HCT116 (cell line): Measurements from ENCODE around the gene TLE4. TPM values are rescaled to one million over a fixed set of nuclear protein-coding genes. Genes with fewer than 3 reads are reported as not detected.

Experiments used
- ATAC-seq: fragments of 200-7000 bp; cut with Tn5 transposase; 2 replicates; pipeline ENCODE4 v1.9.1; 2020; ENCODE audit warnings: mild to moderate bottlenecking, moderate library complexity
- BruUV-seq: library from RNA; stranded (reverse); fragments of 400-500 nt; replicated peaks from 2 replicates; lab custom pipeline; 2021; lab: Mats Ljungman, UMichigan
- CTCF ChIA-PET: fragments of 300-600 bp; sonication (Branson Sonifier 250); formaldehyde crosslinking; loops from one replicate; lab custom pipeline; 2021; ENCODE audit warnings: antibody characterized with exemption; lab: Charles Lee
- POLR2A ChIA-PET: fragments of 300-600, 350-600 bp; sonication (Branson Sonifier 250); formaldehyde crosslinking; loops from one replicate; lab custom pipeline; 2021; ENCODE audit warnings: antibody characterized with exemption; lab: Charles Lee
- RAD21 ChIA-PET, 2 experiments: fragments of 300-600 bp; sonication (Branson Sonifier 250); formaldehyde crosslinking; loops; one replicate each; lab custom pipeline; 2023; ENCODE audit warnings: low total read pairs in 2 of 2; ENCODE audit not compliant: uncharacterized antibody in 2 of 2, unreplicated experiment in 2 of 2, low non-redundant PET in 1 of 2; lab: Charles Lee
- DNase-seq: peaks from one replicate; pipeline ENCODE4 v3.0.0-alpha.2; 2010; ENCODE audit warnings: low read depth, low spot score
- H2AFZ ChIP-seq: fragments of 200-600 bp; shearing (Covaris generic), sonication (generic); 2 replicates; pipeline ENCODE4 v1.6.1; 2017; ENCODE audit warnings: low read depth, mixed run types, mixed read lengths, antibody characterized with exemption, low read length; ENCODE audit not compliant: poor library complexity, severe bottlenecking
- H3K27ac ChIP-seq: 2 replicates; pipeline ENCODE4 v1.5.1; 2012; ENCODE audit warnings: low read depth, low read length
- H3K27me3 ChIP-seq: fragments of 200-600 bp; sonication (generic); 2 replicates; pipeline ENCODE4 v1.6.1; 2016; ENCODE audit warnings: mixed run types, low read length, mixed read lengths; ENCODE audit not compliant: insufficient read depth
- H3K36me3 ChIP-seq, 2 experiments: fragments of 200-500 bp in 1 of 2; fragments of 200-600 bp in 1 of 2; sonication (Bioruptor generic) in 1 of 2; sonication (generic) in 1 of 2; 2 replicates each; pipeline versions ENCODE4 v1.5.1 to v1.6.1; 2014 to 2016; ENCODE audit warnings: low read length in 2 of 2, inconsistent platforms in 1 of 2, mixed read lengths in 1 of 2, mixed run types in 1 of 2; ENCODE audit not compliant: insufficient read depth in 2 of 2, control insufficient read depth in 1 of 2
- H3K4me1 ChIP-seq, 2 experiments: fragments of 200-600 bp in 1 of 2; sonication (generic) in 1 of 2; 2 replicates each; pipeline versions ENCODE4 v1.5.1 to v1.6.1; 2012 to 2017; ENCODE audit warnings: low read length in 2 of 2, inconsistent platforms in 1 of 2, mild to moderate bottlenecking in 1 of 2, mixed read lengths in 1 of 2, mixed run types in 1 of 2, moderate library complexity in 1 of 2; ENCODE audit not compliant: insufficient read depth in 2 of 2, control insufficient read depth in 1 of 2
- H3K4me2 ChIP-seq: fragments of 200-600 bp; sonication (generic); 2 replicates; pipeline ENCODE4 v1.6.1; 2017; ENCODE audit warnings: mixed run types, low read length, mixed read lengths
- H3K4me3 ChIP-seq, 2 experiments: fragments of 200-600 bp in 1 of 2; sonication (generic) in 1 of 2; replicated peaks in 1 of 2; 2 replicates each; pipeline ENCODE4 v1.5.1; 2011 to 2016; ENCODE audit warnings: low read length in 2 of 2, control low read depth in 1 of 2, low read depth in 1 of 2, mild to moderate bottlenecking in 1 of 2, mixed read lengths in 1 of 2, mixed run types in 1 of 2
- H3K79me2 ChIP-seq: fragments of 200-600 bp; sonication (generic); 2 replicates; pipeline ENCODE4 v1.6.1; 2017; ENCODE audit warnings: mild to moderate bottlenecking, mixed run types, low read length, moderate library complexity, mixed read lengths; ENCODE audit not compliant: insufficient read depth
- H3K9ac ChIP-seq: fragments of 200-600 bp; sonication (generic); 2 replicates; pipeline ENCODE4 v1.6.1; 2016; ENCODE audit warnings: low read length, mixed read lengths
- H3K9me2 ChIP-seq: fragments of 200-600 bp; sonication (generic), shearing (Covaris generic); 2 replicates; pipeline ENCODE4 v1.6.1; 2017; ENCODE audit warnings: mixed run types, mild to moderate bottlenecking, moderate library complexity; ENCODE audit not compliant: insufficient read depth
- H3K9me3 ChIP-seq, 2 experiments: fragments of 200-500 bp in 1 of 2; fragments of 200-600 bp in 1 of 2; sonication (Bioruptor generic) in 1 of 2; sonication (generic) in 1 of 2; 2 replicates each; pipeline ENCODE4 v1.6.1; 2014 to 2017; ENCODE audit warnings: low read length in 2 of 2, mixed read lengths in 2 of 2, inconsistent platforms in 1 of 2, low read depth in 1 of 2, mild to moderate bottlenecking in 1 of 2, mixed run types in 1 of 2, moderate library complexity in 1 of 2; ENCODE audit not compliant: control insufficient read depth in 1 of 2, insufficient read depth in 1 of 2
- H4K20me1 ChIP-seq: fragments of 200-600 bp; sonication (generic), shearing (Covaris generic); 2 replicates; pipeline ENCODE4 v1.6.1; 2017; ENCODE audit warnings: mixed run types, mild to moderate bottlenecking, moderate library complexity; ENCODE audit not compliant: insufficient read depth
- CBX3 ChIP-seq: IDR thresholded peaks from 2 replicates; pipeline ENCODE4 v1.6.1; 2012; ENCODE audit warnings: low read depth
- CTCF ChIP-seq, 3 experiments: fragments of 200-600 bp in 1 of 3; sonication (generic) in 1 of 3; IDR thresholded peaks in 2 of 3; conservative IDR thresholded peaks in 1 of 3; 2 replicates each; pipeline ENCODE4 v1.5.1; 2012 to 2017; ENCODE audit warnings: low read depth in 2 of 3, low read length in 2 of 3, antibody characterized with exemption in 1 of 3, borderline replicate concordance in 1 of 3, control low read depth in 1 of 3, mild to moderate bottlenecking in 1 of 3, mixed read lengths in 1 of 3, mixed run types in 1 of 3, moderate library complexity in 1 of 3; ENCODE audit not compliant: insufficient read depth in 1 of 3
- EGR1 ChIP-seq: IDR thresholded peaks from 2 replicates; pipeline ENCODE4 v1.6.1; 2012; ENCODE audit warnings: low read depth
- ELF1 ChIP-seq: IDR thresholded peaks from 2 replicates; pipeline ENCODE4 v1.6.1; 2012; ENCODE audit warnings: low read depth, borderline replicate concordance
- EZH2phosphoT487 ChIP-seq: fragments of 200-600 bp; IDR thresholded peaks from 2 replicates; pipeline ENCODE4 v1.6.1; 2018; ENCODE audit warnings: antibody characterized with exemption, borderline replicate concordance
- MAX ChIP-seq: IDR thresholded peaks from 2 replicates; pipeline ENCODE4 v1.6.1; 2012
- RAD21 ChIP-seq: IDR thresholded peaks from 2 replicates; pipeline ENCODE4 v1.6.1; 2012; ENCODE audit warnings: low read depth, mild to moderate bottlenecking
- YY1 ChIP-seq: IDR thresholded peaks from 2 replicates; pipeline ENCODE4 v1.6.1; 2011; ENCODE audit warnings: low read length, low read depth, moderate library complexity, mild to moderate bottlenecking; ENCODE audit not compliant: insufficient replicate concordance; ENCODE audit errors: extremely low read depth
- ZFX ChIP-seq: fragments of 450-650 bp; IDR thresholded peaks from 2 replicates; pipeline ENCODE4 v1.6.1; 2017
- intact Hi-C: fragments of 100-400 bp; cut with micrococcal nuclease; formaldehyde crosslinking; loops from 2 replicates; pipeline ENCODE4 v1.10.0; 2022
- total RNA-seq: library from RNA; stranded (reverse); gene quantifications from one replicate; pipeline ENCODE4 v1.2.1, GENCODE V29; 2021; ENCODE audit not compliant: unreplicated experiment
- TF ChIP-seq, protein P1 (sequence below): IDR thresholded peaks from 2 replicates; pipeline ENCODE4 v1.6.1; 2012; ENCODE audit warnings: low read depth
- TF ChIP-seq, protein P2 (sequence below): IDR thresholded peaks from 2 replicates; pipeline ENCODE4 v1.6.1; 2011; ENCODE audit warnings: mild to moderate bottlenecking, low read length, moderate library complexity; ENCODE audit not compliant: insufficient replicate concordance; ENCODE audit errors: extremely low read depth

The TLE4 gene
- total RNA-seq, 1 experiment from 2014 or later, result 0.39 TPM

DNA sequence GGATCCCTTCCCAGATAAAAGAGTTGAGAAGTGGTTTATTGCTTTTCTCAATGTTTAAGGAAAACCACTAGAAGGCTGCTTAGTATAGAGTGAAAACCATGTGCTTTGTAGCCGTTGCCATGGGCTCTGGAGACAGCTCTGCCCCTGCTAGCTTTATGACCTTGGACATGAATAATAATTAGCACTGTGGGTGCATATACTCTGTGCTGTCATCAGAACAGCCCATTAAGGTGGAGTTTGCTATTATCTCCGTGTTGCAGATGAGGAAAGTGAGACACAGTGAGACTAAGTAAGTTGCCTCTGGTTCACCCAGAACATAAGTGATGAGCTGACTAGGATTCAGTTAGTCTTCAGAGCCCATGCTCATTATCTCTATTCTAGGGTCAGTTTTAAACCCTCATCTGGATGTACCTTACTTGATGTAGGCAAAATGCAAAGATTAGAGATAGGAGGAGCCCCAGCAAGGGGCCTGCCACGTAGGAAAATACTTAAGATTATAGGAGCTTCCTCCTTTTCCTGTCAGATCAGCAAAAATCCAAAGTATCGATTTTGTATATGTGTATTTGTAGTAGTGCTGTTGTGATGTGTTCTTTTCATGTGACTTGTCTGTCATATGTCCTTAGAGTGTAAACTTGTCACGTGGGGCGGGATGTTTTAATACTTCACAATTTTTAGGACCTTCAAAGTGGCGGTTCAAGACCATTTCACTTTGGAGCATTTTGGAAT is 102.5 kb downstream of the TLE4 start (continued):
- TF ChIP-seq, protein P1, sequence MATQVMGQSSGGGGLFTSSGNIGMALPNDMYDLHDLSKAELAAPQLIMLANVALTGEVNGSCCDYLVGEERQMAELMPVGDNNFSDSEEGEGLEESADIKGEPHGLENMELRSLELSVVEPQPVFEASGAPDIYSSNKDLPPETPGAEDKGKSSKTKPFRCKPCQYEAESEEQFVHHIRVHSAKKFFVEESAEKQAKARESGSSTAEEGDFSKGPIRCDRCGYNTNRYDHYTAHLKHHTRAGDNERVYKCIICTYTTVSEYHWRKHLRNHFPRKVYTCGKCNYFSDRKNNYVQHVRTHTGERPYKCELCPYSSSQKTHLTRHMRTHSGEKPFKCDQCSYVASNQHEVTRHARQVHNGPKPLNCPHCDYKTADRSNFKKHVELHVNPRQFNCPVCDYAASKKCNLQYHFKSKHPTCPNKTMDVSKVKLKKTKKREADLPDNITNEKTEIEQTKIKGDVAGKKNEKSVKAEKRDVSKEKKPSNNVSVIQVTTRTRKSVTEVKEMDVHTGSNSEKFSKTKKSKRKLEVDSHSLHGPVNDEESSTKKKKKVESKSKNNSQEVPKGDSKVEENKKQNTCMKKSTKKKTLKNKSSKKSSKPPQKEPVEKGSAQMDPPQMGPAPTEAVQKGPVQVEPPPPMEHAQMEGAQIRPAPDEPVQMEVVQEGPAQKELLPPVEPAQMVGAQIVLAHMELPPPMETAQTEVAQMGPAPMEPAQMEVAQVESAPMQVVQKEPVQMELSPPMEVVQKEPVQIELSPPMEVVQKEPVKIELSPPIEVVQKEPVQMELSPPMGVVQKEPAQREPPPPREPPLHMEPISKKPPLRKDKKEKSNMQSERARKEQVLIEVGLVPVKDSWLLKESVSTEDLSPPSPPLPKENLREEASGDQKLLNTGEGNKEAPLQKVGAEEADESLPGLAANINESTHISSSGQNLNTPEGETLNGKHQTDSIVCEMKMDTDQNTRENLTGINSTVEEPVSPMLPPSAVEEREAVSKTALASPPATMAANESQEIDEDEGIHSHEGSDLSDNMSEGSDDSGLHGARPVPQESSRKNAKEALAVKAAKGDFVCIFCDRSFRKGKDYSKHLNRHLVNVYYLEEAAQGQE, result no peak
- TF ChIP-seq, protein P2, sequence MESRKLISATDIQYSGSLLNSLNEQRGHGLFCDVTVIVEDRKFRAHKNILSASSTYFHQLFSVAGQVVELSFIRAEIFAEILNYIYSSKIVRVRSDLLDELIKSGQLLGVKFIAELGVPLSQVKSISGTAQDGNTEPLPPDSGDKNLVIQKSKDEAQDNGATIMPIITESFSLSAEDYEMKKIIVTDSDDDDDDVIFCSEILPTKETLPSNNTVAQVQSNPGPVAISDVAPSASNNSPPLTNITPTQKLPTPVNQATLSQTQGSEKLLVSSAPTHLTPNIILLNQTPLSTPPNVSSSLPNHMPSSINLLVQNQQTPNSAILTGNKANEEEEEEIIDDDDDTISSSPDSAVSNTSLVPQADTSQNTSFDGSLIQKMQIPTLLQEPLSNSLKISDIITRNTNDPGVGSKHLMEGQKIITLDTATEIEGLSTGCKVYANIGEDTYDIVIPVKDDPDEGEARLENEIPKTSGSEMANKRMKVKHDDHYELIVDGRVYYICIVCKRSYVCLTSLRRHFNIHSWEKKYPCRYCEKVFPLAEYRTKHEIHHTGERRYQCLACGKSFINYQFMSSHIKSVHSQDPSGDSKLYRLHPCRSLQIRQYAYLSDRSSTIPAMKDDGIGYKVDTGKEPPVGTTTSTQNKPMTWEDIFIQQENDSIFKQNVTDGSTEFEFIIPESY, result no peak

- H3K4me2 ChIP-seq, result no peak overlapping the region
- intact Hi-C loops, result no loop called here
- H4K20me1 ChIP-seq, result no peaks in the 10 kb centered on the region
- no peak overlapping the region for H3K4me3 ChIP-seq
- no peaks in the 10 kb centered on the region for H3K9me2 ChIP-seq
- peaks cover 7 to 10% of the 10 kb centered on the region in 2 experiments; a peak in 1 of 4 replicates for H3K9me3 ChIP-seq
- no TSS peak for BruUV-seq
- ChIA-PET CTCF (no interaction called here), RAD21 (no interaction called here), POLR2A (no interaction called here)
- no peaks in the 10 kb centered on the region for H3K27me3 ChIP-seq
- no peaks in the 10 kb centered on the region for H3K79me2 ChIP-seq
- ATAC-seq (no peak), DNase-seq (no peak)
- no peak overlapping the region for H3K9ac ChIP-seq
- no peaks in the 10 kb centered on the region for H3K36me3 ChIP-seq
- H3K27ac ChIP-seq, result no peak overlapping the region
- H3K4me1 ChIP-seq, result no peaks in the 10 kb centered on the region
- no peak overlapping the region for H2AFZ ChIP-seq
- TF ChIP-seq RAD21 (no peak), EGR1 (no peak), ELF1 (no peak), CTCF (IDR thresholded peaks at IDR 0.05 in 2 of 3, conservative IDR thresholded peaks at IDR 0.05 in 1 of 3; ENCODE audit: borderline replicate concordance in 1 of 3, insufficient read depth in 1 of 3, low read depth in 2 of 3, low read length in 2 of 3) (no peak), ZFX (no peak), MAX (no peak), EZH2phosphoT487 (no peak), YY1 (no peak), CBX3 (no peak)
- TF ChIP-seq, protein P2, result no peak
These were observed 109.8 kb downstream of the TLE4 start for GRCh38 chr9:79681576-79681975.
